ENCODE results near the gene ASB18. TPM values are rescaled to one million over a fixed set of nuclear protein-coding genes. Genes with fewer than 3 reads are reported as not detected.

ASB18 gene
- total RNA-seq, 1 donor from 2014 or later, result not detected

DNA sequence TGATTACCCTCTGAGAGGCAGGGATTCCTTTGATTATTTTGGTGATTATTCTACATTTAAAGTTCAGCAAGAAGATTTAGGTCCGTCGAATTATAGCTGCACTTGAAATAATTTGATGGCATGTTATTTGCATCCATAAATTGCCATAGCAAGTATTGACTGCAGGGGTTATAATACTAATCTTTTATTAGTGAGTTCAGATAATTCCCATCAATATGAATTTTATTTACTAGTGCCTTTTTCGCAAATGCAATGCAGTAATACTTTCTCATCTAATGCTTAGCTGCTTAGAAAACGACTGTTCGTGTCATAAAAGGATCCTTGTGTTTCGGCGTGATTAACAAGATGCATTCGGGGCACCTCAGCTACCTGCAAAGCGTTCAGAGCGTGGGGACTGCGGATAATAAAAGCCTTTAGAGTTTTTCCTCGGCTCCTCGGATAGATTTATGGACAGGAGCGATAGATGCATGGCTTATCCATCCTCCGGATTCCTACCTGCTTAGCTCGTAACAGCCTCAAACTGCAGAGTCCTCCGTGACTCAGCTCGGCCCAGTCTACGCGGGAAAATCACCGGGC is 93.5 kb downstream of the ASB18 start:
- Mint-ChIP-seq H3K4me1 (ENCODE audit: unreplicated experiment) (peaks cover 41% of the 10 kb centered on the region), H3K9me3 (ENCODE audit: unreplicated experiment) (no peaks in the 10 kb centered on the region), H3K27ac (ENCODE audit: unreplicated experiment) (no peak overlapping the region), H3K4me3 (ENCODE audit: unreplicated experiment) (peak overlapping the region; percentile 33), H3K36me3 (ENCODE audit: low read depth, unreplicated experiment) (peaks cover 3% of the 10 kb centered on the region), H3K27me3 (ENCODE audit: unreplicated experiment) (peaks cover 42% of the 10 kb centered on the region)
- TF ChIP-seq, protein P1, sequence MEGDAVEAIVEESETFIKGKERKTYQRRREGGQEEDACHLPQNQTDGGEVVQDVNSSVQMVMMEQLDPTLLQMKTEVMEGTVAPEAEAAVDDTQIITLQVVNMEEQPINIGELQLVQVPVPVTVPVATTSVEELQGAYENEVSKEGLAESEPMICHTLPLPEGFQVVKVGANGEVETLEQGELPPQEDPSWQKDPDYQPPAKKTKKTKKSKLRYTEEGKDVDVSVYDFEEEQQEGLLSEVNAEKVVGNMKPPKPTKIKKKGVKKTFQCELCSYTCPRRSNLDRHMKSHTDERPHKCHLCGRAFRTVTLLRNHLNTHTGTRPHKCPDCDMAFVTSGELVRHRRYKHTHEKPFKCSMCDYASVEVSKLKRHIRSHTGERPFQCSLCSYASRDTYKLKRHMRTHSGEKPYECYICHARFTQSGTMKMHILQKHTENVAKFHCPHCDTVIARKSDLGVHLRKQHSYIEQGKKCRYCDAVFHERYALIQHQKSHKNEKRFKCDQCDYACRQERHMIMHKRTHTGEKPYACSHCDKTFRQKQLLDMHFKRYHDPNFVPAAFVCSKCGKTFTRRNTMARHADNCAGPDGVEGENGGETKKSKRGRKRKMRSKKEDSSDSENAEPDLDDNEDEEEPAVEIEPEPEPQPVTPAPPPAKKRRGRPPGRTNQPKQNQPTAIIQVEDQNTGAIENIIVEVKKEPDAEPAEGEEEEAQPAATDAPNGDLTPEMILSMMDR (IDR thresholded peaks at IDR 0.05; ENCODE audit: unreplicated experiment), result no peak
- DNase-seq (ENCODE audit: low spot score), result no peak

DNA sequence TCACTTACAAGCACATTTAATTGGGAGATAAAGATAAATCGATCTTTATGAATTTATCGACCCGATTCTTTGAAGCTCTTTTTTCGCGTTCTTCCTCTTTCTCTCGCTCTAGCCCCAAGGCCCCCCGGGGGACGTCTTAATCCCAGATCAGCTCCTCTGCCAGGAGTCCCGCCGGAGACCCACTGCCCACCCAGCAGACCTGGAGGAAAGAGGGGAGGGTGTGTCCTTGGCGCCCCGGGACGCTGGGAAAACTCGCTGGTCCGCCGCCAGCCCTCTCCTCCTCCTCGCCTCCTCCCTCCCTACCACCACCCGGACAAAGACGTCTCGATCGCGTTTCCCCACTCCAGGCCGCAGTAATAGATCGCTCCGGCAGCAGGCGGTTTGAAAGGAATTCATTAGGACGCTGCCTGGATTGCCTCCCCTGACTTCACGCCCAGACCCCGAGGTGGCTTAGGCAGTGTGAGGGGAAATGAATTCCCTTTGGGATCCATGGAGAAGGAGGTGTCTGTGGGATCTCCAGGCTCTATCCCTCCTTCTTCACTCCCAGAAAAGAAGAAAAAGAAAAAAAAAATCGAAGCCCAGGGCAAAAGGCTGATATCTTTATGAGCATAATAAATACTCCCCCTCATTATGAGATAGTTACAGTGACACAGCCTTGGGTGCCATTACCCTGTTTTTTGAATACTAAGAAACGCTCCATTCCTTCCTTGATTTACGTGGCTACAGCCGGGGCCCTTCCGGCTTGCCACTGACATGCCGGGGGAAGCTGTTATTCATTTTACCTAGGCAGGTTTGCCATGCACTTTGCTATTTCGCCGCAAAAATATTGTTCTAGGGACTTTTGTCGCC is 94.2 kb downstream of the ASB18 start:
- Mint-ChIP-seq H3K4me3 (ENCODE audit: unreplicated experiment) (peak overlapping the region; percentile 66), H3K27me3 (ENCODE audit: unreplicated experiment) (peaks cover 45% of the 10 kb centered on the region), H3K4me1 (ENCODE audit: unreplicated experiment) (peaks cover 43% of the 10 kb centered on the region), H3K27ac (ENCODE audit: unreplicated experiment) (no peak overlapping the region), H3K9me3 (ENCODE audit: unreplicated experiment) (no peaks in the 10 kb centered on the region), H3K36me3 (ENCODE audit: low read depth, unreplicated experiment) (peaks cover 3% of the 10 kb centered on the region)
- no peak for DNase-seq (ENCODE audit: low spot score)
- TF ChIP-seq, protein P1 (IDR thresholded peaks at IDR 0.05; ENCODE audit: unreplicated experiment), result no peak

DNA sequence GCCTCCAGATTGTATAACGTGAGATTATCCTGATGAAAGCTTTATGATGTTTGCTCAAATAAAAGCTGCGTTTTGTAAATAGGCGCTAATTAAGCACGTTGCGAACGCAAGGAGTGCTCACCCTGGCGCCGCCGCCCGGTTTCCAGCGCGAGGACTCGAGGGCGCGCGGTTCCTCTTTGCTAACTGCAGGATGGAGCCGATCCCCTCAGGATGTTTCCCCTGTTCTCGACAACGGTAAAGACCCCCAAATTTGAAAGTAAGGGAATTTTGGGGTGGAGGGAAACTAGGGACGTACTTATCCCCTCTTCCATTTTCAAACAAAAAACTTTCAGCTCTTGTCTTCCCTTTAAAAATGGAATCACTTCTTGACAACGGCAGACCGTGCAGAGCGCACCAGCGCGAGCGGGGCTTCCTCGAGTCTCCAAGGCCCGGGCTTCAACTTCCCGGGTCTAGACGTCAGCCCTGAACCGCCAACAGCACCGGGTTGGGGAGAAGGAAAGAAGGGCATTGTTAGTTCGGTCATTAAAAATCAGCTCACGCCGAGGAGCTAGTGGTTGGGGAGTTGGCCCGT is 95.0 kb downstream of the ASB18 start:
- Mint-ChIP-seq H3K36me3 (ENCODE audit: low read depth, unreplicated experiment) (peaks cover 3% of the 10 kb centered on the region), H3K27me3 (ENCODE audit: unreplicated experiment) (peaks cover 45% of the 10 kb centered on the region), H3K4me3 (ENCODE audit: unreplicated experiment) (peak overlapping the region; percentile 66), H3K4me1 (ENCODE audit: unreplicated experiment) (peaks cover 40% of the 10 kb centered on the region), H3K9me3 (ENCODE audit: unreplicated experiment) (no peaks in the 10 kb centered on the region), H3K27ac (ENCODE audit: unreplicated experiment) (no peak overlapping the region)
- TF ChIP-seq, protein P1 (IDR thresholded peaks at IDR 0.05; ENCODE audit: unreplicated experiment), result no peak
- no peak for DNase-seq (ENCODE audit: low spot score)

DNA sequence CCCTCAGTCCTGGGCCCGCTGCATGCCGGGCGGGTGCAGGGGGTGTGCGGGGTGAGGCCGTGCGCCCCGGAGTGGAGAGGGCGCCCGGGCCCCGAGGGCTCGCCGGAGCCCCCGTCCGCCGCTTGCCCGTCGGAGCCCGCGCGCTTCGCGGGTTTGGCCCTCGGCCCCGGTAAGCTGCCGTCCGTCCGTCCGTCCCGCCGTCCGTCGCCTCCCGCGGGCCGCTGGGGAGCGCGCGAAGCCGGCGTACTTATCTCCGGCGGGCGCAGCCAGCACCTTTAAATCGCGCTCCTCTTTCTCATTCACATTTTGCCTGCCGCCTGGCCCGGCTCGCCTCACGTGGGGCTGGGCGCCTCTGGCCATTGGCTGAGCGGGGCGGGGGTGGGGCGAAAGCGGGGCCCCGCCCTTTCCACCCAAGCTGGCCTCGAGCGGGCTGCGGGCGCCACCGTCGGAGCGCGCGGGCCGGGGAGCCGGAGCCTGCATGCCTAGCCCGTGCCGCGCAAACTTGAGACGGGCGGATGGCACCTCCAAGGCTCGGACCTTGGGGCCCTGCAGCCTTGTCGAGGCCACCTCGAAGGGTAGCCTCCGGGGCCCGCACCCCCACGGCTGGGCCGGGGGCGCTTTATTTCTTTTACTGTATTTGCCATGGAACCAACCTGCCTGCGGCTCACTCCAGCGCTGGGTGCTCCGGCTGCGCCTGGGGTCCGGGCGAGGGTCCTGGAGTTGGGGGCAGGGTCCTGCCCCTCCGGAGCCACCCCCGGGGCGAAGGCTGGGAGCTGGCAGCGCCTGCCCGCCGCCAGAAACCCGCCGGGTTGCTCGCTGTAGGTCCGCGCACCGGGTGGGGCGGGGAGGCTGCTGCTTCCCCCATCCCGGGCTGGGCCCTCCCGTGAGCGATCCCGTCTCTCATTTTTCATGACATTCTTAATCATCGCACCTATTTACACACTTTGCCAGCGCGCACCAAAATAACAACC is 95.8 kb downstream of the ASB18 start, which contains the start of gene GBX2:
Gene GBX2 (minus strand): TSS at position 277 of the 971 bp plus-strand sequence. CDS start 415 bp downstream, outside the sequence.
- Mint-ChIP-seq H3K36me3 (ENCODE audit: low read depth, unreplicated experiment) (peaks cover 3% of the 10 kb centered on the region), H3K9me3 (ENCODE audit: unreplicated experiment) (no peaks in the 10 kb centered on the region), H3K4me3 (ENCODE audit: unreplicated experiment) (no peak within 1 kb of the TSS), H3K27ac (ENCODE audit: unreplicated experiment) (no peak within 1 kb of the TSS), H3K27me3 (ENCODE audit: unreplicated experiment) (peaks cover 39% of the 10 kb centered on the region), H3K4me1 (ENCODE audit: unreplicated experiment) (peaks cover 34% of the 10 kb centered on the region)
- DNase-seq (ENCODE audit: low spot score), result peak; percentile 77
- TF ChIP-seq, protein P1 (IDR thresholded peaks at IDR 0.05; ENCODE audit: unreplicated experiment), result no peak

All from endothelial cell (in vitro differentiated cells).